Measurements from ENCODE around the gene HDGF.

HDGF gene

DNA sequence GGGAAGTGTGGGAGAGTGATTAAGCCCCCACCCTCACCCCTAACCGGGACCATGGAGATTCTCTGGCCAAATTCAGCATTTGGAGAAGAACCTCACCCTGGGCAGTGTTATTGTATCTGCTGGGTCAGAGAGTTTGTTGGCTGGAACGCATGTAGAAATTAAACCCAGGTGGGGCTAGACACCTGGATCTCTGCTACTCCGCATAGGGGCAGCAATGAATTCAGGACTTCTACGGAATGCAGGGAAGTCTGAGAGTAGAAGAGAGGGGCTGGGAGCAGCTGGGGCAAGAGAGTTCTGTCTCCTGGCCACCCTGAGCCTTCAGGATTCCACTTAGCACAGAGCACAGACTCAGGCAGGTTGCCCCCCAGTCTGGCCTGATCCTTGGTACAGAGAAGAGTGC, 42.4 kb downstream of the HDGF start:
- TF ChIP-seq GATA1 (IDR thresholded peaks at IDR 0.05; ENCODE audit: low read depth, low read length) (no peak), POLR2A (IDR thresholded peaks at IDR 0.05; ENCODE audit: low read length) (no peak)
- no peak for DNase-seq

DNA sequence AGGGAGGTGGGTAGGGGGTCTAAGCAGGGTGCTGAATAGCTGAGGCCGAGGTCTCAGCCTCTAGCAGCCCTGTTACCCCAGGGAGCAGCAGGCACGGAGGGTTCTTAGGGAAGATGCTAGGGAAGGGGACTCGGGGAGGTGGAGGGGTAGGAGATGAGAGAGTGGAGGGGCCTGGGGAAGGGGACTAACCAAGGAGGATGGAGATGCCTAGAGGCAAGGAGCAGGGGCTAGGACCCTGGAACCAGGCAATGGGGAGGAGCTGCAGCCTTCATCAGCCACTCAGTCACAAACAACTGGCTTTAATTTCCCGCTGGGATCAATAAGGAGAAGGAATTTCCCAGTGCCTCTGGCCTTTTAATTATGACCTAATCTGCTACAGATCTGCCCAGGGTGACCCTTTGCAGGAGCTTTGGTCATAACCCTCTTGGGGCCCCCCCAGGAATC, 43.2 kb downstream of the HDGF start:
- TF ChIP-seq GATA1 (IDR thresholded peaks at IDR 0.05; ENCODE audit: low read depth, low read length) (no peak), POLR2A (IDR thresholded peaks at IDR 0.05; ENCODE audit: low read length) (no peak)
- no peak for DNase-seq

DNA sequence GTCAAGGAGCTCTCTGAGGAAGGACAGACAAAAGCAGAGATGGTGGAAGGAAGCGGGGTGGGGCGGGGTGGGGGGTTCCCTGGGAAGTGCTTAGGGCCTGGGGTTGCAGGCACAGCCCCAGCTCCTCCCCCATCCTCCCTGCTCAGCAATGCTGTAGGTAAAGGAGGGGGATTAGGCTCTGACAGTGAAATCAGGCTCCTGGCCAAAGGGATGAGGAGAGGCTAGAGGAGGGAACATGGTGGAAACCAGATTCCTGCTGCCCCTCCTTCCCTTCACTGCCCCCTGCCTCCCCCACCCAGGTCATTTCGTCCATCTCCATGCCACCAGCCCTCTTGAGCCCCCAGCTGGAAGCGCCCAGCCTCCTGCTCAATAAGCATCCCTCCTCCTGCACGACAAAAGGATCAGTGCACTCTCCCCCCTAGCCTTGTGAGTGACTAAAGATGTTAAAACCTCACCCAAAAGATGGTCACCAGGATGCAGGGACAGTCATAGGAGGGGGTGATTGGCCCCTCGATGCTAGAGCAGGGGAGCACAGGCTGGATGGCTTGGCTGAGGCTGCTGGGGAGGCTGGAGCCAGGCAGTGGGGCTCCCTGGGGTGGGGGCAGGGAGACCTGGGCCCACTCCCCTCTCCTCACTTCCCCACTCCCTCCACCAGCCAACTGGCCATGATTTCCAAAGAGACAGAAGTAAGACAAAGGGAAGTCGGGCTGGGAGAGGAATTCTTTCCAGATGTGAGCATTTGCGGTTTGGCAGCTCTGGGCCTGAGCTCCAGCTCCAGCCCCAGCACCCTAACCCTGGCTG, 43.9 kb downstream of the HDGF start:
- no peak for DNase-seq
- TF ChIP-seq POLR2A (IDR thresholded peaks at IDR 0.05; ENCODE audit: low read length) (no peak), GATA1 (IDR thresholded peaks at IDR 0.05; ENCODE audit: low read depth, low read length) (no peak)

DNA sequence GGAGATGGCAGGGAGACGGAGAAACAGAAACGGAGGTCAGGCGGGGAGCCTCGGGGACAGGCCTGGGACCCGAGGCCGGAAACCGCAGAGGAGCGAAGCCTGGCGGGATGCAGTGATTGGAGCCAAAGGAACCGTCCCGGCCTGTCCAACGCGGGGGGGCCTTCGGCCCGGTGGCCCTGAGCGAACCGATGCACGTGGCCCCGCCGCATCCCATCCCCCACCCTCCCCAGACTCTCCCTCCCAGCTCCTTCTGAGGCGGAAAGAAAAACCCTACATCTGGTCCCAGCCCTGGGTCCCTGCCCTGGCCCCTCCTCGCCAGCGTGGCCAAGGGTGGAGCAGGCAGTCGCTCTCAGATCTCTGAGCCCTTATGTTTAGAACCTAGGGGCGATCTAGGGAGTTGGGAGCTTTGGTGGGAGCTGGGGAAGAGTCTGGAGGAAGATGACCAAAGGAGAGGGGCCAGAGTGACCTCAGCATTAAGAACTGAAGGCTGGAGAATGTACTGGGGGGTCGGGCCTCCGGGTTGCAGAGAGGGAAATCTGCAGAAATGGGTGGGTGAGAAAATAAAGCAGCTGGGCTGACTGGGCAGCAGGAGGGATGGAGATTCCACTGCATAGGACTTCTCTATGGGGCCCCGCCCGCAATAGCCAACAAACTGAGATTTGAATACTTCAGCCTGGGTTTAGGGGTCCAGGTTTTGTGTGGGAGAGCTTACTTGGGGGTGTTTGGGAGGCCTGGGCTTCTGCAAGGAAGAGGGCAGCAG, 44.6 kb downstream of the HDGF start:
- TF ChIP-seq POLR2A (IDR thresholded peaks at IDR 0.05; ENCODE audit: low read length) (no peak), GATA1 (IDR thresholded peaks at IDR 0.05; ENCODE audit: low read depth, low read length) (no peak)
- no peak for DNase-seq

DNA sequence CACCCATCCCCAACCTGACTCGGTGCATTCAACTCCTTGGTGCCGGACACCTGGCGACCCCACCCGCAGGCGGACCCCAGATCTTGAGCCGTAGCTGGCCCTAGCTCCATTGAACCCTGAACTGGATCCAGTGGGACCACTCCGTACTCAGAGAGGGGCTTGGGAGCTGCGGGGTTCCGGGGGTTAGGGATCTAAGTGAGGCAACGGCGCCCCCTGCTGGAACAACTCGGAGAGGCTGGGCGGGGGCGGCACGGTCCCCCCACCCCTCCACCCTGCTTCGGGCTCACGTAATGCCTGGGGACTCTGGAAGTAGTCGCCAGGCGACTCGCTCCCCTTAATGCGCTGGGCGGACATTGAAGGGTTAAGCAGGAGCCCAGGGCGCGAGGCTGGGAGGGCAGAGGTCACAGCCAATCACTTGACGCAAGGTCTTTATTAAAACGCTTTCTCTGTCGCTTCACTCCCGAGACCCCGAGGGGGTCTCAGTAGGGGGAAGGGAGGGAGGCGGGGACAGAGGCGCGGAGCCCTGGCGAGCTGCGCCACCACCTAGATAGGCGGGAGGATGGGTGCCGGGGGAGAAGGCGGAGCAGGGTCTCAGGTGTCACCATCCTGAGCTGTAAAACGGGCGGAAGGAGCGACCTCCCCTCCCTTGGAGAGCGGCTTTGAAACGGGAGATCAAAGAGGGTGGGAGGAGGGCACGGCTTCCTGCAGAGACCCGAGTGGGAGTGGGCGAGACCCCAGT, 45.4 kb downstream of the HDGF start:
- no peak for TF ChIP-seq POLR2A (IDR thresholded peaks at IDR 0.05; ENCODE audit: low read length)
- TF ChIP-seq GATA1 (IDR thresholded peaks at IDR 0.05; ENCODE audit: low read depth, low read length) = no peak
- peak; percentile 56 to 71 for DNase-seq

DNA sequence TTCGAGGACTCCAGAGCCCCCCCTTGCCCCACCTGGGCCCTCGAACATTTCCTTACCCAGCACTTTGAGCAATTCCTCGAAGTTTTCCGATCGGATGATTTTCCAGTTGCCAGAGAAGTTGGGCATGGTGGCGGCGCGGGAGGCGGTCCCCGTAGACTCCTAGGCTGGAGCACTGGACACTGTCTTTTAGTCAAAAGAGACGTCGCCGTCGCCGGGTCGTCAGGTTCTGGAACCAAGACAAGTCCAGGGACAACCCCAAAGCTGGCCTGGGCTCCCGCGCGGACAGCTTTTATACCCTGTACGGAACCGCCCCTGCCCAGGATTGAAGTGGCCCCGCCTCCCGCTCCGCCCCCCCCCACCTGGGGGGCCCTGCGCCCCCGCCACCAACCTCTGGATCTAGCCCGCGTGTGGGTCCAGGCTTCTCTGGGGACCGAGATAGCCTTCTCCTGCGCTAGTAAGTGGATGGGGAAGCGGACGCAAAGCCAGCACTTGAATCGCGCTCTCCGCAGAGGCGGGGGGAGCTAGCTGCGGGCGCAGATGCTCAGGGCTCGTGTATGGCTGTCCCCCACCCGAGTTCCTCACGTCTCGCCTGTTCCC, 46.1 kb downstream of the HDGF start, which contains the start of gene CRABP2:
Gene CRABP2, minus strand, starts transcription at position 263 of the 597 bp plus-strand sequence. Its CDS starts 137 bp downstream, at position 126.
- no peak for TF ChIP-seq GATA1 (IDR thresholded peaks at IDR 0.05; ENCODE audit: low read depth, low read length)
- no peak for TF ChIP-seq POLR2A (IDR thresholded peaks at IDR 0.05; ENCODE audit: low read length)
- DNase-seq = peak in 1 of 2 experiments; percentile 39

DNA sequence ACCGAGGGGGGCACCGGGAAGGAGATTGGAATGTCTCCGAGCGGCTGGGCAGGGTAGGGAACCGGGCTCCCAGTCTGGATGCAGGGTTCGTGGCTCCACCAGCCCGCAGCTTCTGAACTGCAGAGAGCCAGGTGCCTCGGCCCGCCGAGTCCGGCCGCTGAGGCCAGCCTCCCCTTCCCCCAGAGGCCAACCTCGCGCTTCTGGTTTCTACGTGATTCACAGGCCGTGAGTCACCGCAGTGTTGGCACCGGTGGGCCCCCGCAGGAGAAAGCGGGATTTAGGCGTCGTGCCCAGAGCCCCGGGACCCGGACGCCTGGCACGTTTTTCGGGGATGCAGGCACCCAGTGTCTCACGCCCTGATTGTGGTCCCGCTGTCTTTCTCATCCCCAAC, 46.5 kb downstream of the HDGF start:
- no peak for DNase-seq
- TF ChIP-seq GATA1 (IDR thresholded peaks at IDR 0.05; ENCODE audit: low read depth, low read length) (no peak), POLR2A (IDR thresholded peaks at IDR 0.05; ENCODE audit: low read length) (no peak)

DNA sequence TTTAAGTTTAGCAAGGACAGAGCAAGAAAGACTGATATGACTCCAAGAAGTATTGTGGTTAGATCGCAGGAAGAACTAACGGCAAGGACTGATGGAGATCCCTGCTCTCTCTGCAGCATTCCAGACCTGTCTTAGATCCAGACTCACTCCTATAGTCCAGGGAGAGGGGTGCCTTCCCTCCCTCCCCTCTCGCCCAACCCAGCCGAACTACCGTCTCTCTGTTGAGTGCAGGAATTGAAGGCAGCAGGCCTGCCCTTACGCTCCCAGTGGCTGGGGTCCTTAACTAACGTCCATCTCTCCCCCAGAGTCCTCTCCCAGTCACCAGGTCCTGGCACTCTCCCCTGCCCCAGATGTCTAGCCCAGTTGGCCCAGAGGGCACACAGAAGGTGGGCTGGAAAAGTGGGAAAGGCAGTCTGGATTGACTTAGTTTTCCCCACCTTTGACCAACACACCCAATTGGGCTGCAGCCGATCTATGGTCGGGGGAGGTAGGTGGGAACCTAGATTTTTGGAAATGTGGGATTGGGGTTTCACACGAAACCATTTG, 47.2 kb downstream of the HDGF start:
- DNase-seq = no peak
- TF ChIP-seq POLR2A (IDR thresholded peaks at IDR 0.05; ENCODE audit: low read length) = no peak
- TF ChIP-seq GATA1 (IDR thresholded peaks at IDR 0.05; ENCODE audit: low read depth, low read length) = no peak

DNA sequence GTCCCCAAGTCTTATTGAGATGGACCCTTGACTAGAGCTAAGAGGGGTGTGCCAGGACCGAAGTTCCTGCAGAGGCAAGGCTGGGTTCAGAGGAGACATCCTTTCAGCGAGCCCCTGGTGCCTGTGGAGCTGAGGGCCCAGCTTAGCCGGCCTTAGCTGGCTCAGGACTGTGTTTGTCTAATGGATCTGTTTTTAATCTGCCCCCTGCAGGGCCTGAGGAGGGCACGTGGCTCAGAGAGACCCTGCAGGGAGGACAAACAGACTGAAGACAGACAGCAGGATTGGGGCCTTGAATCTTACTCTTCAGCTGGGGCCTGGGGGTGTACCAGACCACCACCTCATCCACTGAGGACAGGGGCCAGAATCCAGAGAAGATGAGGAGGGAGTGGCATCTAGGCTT, 47.7 kb downstream of the HDGF start:
- TF ChIP-seq POLR2A (IDR thresholded peaks at IDR 0.05; ENCODE audit: low read length) (no peak), GATA1 (IDR thresholded peaks at IDR 0.05; ENCODE audit: low read depth, low read length) (no peak)
- DNase-seq = no peak

DNA sequence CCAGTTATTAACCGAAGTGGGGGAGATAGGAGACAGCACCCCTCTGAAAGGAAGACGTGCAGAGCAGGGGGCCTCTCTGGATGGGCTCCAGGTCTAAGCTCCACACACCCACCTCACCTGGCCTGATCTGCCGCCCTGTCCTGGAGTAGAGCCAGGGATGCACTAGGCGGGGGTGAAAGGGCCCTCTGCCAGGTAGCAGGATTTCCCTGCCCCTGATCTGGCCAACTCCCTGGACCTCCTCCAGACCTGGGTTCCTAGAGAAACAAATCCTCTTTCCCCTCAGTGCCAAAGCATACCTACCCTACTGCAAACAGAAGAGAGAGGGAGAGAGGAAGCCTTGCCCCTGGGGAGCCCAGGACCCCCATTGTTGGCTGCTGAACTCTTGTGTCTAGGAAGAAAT, 48.1 kb downstream of the HDGF start:
- TF ChIP-seq GATA1 (IDR thresholded peaks at IDR 0.05; ENCODE audit: low read depth, low read length) (no peak), POLR2A (IDR thresholded peaks at IDR 0.05; ENCODE audit: low read length) (no peak)
- no peak for DNase-seq

DNA sequence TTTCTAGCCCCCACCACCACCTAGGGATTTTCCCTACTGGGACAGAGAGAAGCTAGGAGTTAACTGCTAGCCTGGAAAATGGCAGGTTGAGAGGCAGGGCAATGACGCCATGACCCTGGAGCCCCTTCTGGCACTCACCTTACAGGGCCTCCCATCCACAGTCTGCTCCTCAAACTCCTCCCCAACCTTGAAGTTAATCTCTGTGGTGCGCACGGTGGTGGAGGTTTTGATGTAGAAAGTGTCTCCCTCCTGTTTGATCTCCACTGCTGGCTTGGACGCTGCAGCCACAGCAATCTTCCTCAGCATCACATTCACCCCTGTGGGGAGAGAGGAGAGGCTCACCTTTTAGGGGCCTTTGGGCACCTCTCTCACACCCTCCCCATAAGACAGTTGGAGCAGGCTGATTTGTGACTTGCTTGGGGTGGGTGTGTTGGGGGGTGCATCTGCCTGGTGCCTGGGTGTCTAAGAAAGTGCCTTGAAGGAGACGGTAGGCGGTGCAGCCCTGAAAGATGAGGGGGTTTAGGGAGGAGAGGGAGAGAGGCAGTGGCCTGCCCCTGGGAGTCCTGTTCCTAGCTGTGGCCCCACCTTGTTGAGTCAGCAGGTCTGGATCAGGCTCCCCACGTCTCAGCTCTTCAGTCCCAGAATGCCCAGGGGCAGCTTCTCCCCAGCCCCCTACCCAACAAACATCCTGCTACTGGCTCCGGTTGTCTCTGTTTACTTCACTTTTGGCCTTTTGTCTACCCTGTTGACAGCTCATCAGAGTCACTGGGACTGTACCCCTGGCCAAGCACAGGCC, 50.5 kb downstream of the HDGF start:
- no peak for DNase-seq
- no peak for TF ChIP-seq POLR2A (IDR thresholded peaks at IDR 0.05; ENCODE audit: low read length)
- TF ChIP-seq GATA1 (IDR thresholded peaks at IDR 0.05; ENCODE audit: low read depth, low read length) = no peak

DNA sequence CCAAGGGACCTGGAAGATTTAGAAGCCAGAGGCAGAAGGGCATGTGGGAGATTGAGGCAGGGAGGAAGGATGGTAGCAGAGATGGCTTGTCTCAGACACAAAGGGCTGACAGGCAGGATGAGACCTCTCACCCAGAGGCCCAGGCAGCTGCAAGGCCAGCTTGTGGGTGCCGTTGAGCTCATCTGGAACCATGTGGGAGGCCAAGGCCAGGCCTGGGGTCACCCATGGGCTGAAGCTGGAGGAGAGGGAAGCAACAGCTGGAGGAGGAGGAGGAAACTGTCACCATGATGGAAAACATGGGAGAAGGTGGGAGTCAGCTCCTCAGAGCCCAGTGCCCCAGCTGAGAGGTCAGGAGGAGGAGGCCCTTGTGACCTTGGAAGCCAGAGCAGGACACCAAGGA, 52.5 kb downstream of the HDGF start:
- DNase-seq = no peak
- TF ChIP-seq GATA1 (IDR thresholded peaks at IDR 0.05; ENCODE audit: low read depth, low read length) (no peak), POLR2A (IDR thresholded peaks at IDR 0.05; ENCODE audit: low read length) (no peak)

DNA sequence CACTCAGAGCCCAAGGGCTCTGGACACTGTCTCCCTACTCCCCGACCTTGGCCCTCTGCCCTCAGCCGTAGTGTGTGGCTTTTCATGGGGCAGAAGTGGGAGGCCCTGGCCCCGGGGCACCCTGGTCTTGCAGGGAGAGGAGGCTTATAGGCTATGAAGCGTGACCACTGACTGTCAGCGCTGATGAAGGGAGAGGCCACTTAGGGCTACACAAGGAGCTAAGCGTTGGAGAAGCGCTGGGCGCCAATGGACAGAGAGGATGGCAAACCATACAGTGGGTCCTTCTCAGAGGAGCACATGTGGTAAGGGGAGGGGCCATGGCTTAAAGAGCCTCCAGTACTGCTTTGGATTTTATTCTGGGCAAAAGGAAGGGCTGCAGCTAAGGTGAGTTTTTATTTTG, 54.0 kb downstream of the HDGF start:
- TF ChIP-seq GATA1 (IDR thresholded peaks at IDR 0.05; ENCODE audit: low read depth, low read length) (no peak), POLR2A (IDR thresholded peaks at IDR 0.05; ENCODE audit: low read length) (no peak)
- no peak for DNase-seq
